ENCODE results near the gene SFR1.

DNA sequence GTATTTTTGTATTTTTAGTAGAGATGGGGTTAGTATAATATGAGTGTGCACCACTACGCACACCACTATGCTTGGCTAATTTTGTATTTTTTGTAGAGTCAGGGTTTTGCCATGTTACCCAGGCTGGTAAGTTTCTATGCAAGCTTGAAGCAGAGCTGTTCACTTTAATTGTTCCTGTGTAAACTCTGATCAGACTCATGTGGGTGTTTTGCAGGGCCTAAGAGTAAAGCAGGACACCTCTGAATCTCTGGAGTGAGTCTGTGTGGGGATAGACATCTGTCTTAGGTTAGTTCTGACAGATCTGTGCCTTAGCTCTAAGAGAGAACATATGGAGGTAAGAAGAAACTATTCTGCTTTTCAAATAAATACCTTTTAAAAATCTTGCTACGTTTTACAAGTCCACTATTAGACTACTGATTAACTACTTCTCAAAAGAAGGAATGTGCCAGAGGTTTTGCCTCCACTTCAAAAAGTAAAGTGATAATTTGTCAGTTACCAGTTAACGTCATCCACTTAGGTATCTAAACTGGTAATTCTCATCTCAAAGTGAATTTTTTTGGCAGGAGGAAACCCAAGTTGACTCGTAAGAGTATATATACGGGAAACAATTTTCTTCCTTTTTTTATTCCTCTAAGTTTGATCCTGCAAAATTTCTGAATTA is 37.4 kb upstream of the SFR1 start:
- TF ChIP-seq, protein P1, sequence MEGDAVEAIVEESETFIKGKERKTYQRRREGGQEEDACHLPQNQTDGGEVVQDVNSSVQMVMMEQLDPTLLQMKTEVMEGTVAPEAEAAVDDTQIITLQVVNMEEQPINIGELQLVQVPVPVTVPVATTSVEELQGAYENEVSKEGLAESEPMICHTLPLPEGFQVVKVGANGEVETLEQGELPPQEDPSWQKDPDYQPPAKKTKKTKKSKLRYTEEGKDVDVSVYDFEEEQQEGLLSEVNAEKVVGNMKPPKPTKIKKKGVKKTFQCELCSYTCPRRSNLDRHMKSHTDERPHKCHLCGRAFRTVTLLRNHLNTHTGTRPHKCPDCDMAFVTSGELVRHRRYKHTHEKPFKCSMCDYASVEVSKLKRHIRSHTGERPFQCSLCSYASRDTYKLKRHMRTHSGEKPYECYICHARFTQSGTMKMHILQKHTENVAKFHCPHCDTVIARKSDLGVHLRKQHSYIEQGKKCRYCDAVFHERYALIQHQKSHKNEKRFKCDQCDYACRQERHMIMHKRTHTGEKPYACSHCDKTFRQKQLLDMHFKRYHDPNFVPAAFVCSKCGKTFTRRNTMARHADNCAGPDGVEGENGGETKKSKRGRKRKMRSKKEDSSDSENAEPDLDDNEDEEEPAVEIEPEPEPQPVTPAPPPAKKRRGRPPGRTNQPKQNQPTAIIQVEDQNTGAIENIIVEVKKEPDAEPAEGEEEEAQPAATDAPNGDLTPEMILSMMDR (IDR thresholded peaks at IDR 0.05) = no peak
- TF ChIP-seq POLR2A (IDR thresholded peaks at IDR 0.05) (no peak), EP300 (IDR thresholded peaks at IDR 0.05) (no peak)
